Stimulated activated effector memory CD8-positive, alpha-beta T cell treated with anti-CD3 and anti-CD28 coated beads, Interleukin-12 subunit alpha, Interleukin-12 subunit beta, amount 100 ng/mL, for 72 hours (primary cell): ENCODE data around the gene HOXB3.
A peak's percentile ranks its signal among the peaks of the same experiment; 100 is the strongest.

Source experiments
- ATAC-seq: fragments of 150-1000 bp; cut with Tn5 transposase; 2 replicates; pipeline ENCODE4 v1.10.0; 2021
- DNase-seq, 2 donors: peaks; one replicate each; pipeline ENCODE4 v3.0.0; 2021 to 2022; ENCODE audit warnings: low spot score in 2 of 2
- H3K27ac Mint-ChIP-seq: one replicate; pipeline ENCODE4 v1.8.0; 2022; ENCODE audit warnings: mild to moderate bottlenecking, mixed read lengths
- H3K36me3 Mint-ChIP-seq: one replicate; pipeline ENCODE4 v1.8.0; 2022; ENCODE audit warnings: mild to moderate bottlenecking, mixed read lengths
- H3K4me1 Mint-ChIP-seq: one replicate; pipeline ENCODE4 v1.8.0; 2022; ENCODE audit warnings: mixed read lengths
- H3K4me3 Mint-ChIP-seq: one replicate; pipeline ENCODE4 v1.8.0; 2022; ENCODE audit warnings: mild to moderate bottlenecking, mixed read lengths
- H3K9me3 Mint-ChIP-seq: one replicate; pipeline ENCODE4 v1.8.0; 2022; ENCODE audit warnings: mixed read lengths

The HOXB3 gene

GRCh38 chr17:48618256-48618896 lies 28.3 kb upstream of the HOXB3 start:
- Mint-ChIP-seq H3K36me3 (peaks cover 10% of the 10 kb centered on the region), H3K9me3 (no peaks in the 10 kb centered on the region), H3K4me1 (peaks cover 46% of the 10 kb centered on the region), H3K27ac (no peak overlapping the region), H3K4me3 (peak overlapping the region; percentile 44)
- DNase-seq = peak; percentile 83 to 90
- ATAC-seq = peak; percentile 74

DNA sequence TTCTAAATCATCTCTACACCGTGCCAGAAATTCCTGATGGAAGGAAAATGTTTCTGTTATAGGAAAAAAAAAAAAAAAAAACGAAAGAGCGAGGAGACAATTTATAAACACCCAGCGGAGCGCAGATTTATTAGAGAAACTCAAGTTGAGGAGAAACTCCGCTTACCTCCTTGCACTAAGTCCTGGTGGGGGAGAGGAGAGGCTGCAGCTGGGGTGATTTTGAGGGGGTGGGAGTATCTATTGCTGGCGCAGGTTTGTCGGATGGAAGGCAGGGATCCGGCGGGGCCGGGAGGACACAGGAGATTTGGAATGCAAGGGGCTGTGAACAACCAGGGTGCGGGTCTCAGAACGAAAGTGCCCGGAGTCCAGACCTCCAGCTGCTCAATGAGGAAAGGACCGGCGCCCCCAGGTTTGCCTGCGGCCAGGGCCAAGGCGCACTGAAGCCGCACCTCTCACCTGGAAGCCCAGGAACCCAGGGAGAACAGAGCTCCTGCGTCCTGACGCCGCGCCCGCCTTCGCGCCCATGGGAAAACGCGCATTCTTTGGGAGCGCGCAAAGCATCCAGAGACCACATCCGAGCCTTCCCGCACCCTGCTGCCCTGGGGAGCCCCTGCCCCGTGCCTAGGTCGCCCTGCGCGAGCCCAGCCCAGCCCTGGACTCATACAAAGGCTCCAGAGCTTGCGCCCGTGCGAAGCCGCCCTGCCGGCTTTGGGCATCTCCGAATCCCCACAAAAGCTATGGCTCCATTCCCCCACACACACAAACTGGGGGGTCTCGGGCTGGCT lies 27.6 kb upstream of the HOXB3 start:
- peaks cover 10% of the 10 kb centered on the region for H3K36me3 Mint-ChIP-seq
- no peak overlapping the region for H3K27ac Mint-ChIP-seq
- peaks cover 53% of the 10 kb centered on the region for H3K4me1 Mint-ChIP-seq
- no peaks in the 10 kb centered on the region for H3K9me3 Mint-ChIP-seq
- peak overlapping the region; percentile 44 for H3K4me3 Mint-ChIP-seq
- DNase-seq (no peak), ATAC-seq (no peak)

DNA sequence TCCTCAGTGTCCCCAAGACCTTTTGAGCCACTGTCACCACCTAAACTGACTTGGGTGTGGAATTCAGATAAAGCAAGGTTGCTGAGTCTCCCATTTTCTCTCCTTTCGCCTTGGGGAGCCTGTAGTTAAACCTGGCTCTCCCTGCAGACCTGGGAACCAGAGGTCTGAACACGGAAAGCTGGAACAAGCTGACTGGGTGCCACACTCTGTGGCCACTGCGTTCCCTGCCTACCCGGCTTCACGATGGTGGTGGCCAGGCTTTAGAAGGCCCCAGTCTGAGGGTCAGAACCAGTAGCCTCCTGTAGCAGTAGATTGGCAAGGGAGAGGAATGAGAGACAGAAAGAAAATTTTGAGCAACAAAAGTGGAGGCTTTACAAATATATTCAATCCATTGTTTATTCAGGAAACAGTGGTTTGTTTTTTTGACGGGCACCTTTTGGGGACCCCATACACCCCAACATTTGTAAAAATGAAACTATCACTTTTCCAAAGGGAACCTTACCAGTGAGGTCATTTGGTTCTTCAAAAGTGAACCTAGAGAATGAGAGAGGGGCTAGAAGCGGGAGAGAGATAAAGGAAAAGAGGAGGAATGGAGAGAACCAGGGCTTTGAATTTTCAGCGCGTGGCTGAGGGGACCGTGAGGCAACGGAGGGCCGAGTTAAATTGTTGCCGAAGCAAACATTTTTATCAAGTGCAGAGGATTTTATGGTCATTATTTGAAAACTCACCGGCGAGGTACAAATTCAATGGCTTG lies 26.9 kb upstream of the HOXB3 start:
- Mint-ChIP-seq H3K4me3 (peak overlapping the region; percentile 9), H3K36me3 (peaks cover 10% of the 10 kb centered on the region), H3K4me1 (peaks cover 59% of the 10 kb centered on the region), H3K9me3 (no peaks in the 10 kb centered on the region), H3K27ac (no peak overlapping the region)
- no peak for ATAC-seq
- no peak for DNase-seq

- Mint-ChIP-seq H3K4me1 (peaks cover 67% of the 10 kb centered on the region), H3K9me3 (no peaks in the 10 kb centered on the region), H3K4me3 (no peak overlapping the region), H3K27ac (no peak overlapping the region), H3K36me3 (peaks cover 10% of the 10 kb centered on the region)
- DNase-seq (no peak), ATAC-seq (no peak)
These were observed 26.1 kb upstream of the HOXB3 start for GRCh38 chr17:48615963-48616716.

GRCh38 chr17:48615047-48615962 lies 25.3 kb upstream of the HOXB3 start, which contains the start of gene HOXB8:
Gene HOXB8, minus strand, starts transcription at chr17:48615292. Its CDS starts 588 bp downstream, at chr17:48614704.
- ATAC-seq = no peak
- no peak for DNase-seq
- H3K9me3 Mint-ChIP-seq = no peaks in the 10 kb centered on the region
- H3K27ac Mint-ChIP-seq = no peak within 1 kb of the TSS
- peaks cover 16% of the 10 kb centered on the region for H3K36me3 Mint-ChIP-seq
- H3K4me3 Mint-ChIP-seq = peak within 1 kb of the TSS; percentile 94
- H3K4me1 Mint-ChIP-seq = peaks cover 72% of the 10 kb centered on the region

GRCh38 chr17:48613862-48614694 lies 24.0 kb upstream of the HOXB3 start:
- Mint-ChIP-seq H3K27ac (no peak overlapping the region), H3K4me3 (peak overlapping the region; percentile 94), H3K4me1 (peaks cover 67% of the 10 kb centered on the region), H3K36me3 (peaks cover 17% of the 10 kb centered on the region), H3K9me3 (no peaks in the 10 kb centered on the region)
- DNase-seq = no peak
- ATAC-seq = peak; percentile 39

GRCh38 chr17:48612854-48613691 lies 23.0 kb upstream of the HOXB3 start:
- DNase-seq = no peak
- Mint-ChIP-seq H3K4me3 (peak overlapping the region; percentile 94), H3K27ac (no peak overlapping the region)

DNA sequence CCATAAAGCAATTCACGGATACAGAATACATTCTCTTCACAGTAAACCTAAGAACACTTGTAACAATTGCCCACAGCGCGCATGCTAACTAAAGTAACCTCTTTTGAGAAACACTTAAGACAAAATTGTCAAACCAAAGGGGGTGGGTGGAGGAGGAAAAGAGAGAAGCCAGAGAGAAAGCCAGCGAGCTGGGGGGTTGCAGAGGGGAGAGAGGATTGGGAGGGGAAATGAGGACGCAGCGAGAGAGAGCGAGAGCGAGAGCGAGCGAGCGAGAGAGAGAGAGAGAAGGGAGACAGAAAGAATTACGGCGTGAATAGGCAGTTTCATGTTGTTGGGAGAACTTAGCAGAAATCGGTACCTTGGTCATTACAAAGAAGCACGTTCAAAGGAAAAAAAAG lies 22.4 kb upstream of the HOXB3 start:
- Mint-ChIP-seq H3K36me3 (peaks cover 18% of the 10 kb centered on the region), H3K4me3 (peak overlapping the region; percentile 94), H3K4me1 (peaks cover 60% of the 10 kb centered on the region), H3K27ac (no peak overlapping the region), H3K9me3 (no peaks in the 10 kb centered on the region)
- DNase-seq (no peak), ATAC-seq (peak; percentile 9)

More at GRCh38 chr17:48612854-48613691, 23.0 kb upstream of the HOXB3 start:
- peak; percentile 76 for ATAC-seq
- Mint-ChIP-seq H3K9me3 (no peaks in the 10 kb centered on the region), H3K36me3 (peaks cover 18% of the 10 kb centered on the region), H3K4me1 (peaks cover 59% of the 10 kb centered on the region)

DNA sequence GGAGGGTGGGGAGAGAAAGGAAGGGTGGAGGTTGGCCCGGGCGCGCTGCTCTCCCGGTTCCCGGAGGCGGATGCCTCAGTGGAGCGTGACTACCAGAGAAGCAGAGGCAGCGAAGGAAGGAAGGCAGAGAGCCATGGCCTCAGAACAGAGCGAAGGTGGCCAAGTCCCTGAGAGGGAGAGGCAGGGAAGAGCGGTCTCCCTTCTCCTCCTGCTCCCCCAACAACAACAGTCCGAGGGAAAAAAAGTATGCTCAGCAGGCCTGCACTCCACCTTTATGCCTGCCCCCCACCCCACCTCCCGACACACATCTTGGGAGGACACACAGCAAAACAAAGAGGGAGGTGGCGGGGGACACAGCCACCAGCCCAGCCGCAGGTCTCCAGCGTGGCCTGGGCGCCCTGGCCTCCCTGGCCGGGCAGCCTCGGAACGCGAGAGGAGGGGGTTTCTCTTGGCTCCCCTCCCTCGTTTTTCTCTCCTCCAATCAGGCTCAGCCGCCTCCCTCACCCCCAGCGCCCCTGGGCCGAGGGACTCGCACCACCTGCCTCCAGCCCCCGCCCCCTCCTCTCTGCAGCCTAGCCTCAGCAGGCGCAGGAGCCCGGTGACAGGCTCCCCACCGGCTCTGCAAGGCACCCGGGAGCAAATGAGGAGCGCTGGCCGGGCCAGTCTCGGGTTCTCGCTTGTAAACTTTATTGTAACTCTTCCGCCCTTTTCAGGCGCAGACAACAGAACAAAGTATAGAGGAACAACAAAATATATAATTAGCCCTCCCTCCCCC lies 21.8 kb upstream of the HOXB3 start:
- no peak overlapping the region for H3K27ac Mint-ChIP-seq
- H3K4me3 Mint-ChIP-seq = peak overlapping the region; percentile 94
- H3K4me1 Mint-ChIP-seq = peaks cover 54% of the 10 kb centered on the region
- no peak for DNase-seq
- ATAC-seq = no peak
- no peaks in the 10 kb centered on the region for H3K9me3 Mint-ChIP-seq
- H3K36me3 Mint-ChIP-seq = peaks cover 18% of the 10 kb centered on the region

- ATAC-seq = peak; percentile 4
- Mint-ChIP-seq H3K36me3 (peaks cover 18% of the 10 kb centered on the region), H3K9me3 (no peaks in the 10 kb centered on the region)
These were observed 21.2 kb upstream of the HOXB3 start for GRCh38 chr17:48611213-48611612.

DNA sequence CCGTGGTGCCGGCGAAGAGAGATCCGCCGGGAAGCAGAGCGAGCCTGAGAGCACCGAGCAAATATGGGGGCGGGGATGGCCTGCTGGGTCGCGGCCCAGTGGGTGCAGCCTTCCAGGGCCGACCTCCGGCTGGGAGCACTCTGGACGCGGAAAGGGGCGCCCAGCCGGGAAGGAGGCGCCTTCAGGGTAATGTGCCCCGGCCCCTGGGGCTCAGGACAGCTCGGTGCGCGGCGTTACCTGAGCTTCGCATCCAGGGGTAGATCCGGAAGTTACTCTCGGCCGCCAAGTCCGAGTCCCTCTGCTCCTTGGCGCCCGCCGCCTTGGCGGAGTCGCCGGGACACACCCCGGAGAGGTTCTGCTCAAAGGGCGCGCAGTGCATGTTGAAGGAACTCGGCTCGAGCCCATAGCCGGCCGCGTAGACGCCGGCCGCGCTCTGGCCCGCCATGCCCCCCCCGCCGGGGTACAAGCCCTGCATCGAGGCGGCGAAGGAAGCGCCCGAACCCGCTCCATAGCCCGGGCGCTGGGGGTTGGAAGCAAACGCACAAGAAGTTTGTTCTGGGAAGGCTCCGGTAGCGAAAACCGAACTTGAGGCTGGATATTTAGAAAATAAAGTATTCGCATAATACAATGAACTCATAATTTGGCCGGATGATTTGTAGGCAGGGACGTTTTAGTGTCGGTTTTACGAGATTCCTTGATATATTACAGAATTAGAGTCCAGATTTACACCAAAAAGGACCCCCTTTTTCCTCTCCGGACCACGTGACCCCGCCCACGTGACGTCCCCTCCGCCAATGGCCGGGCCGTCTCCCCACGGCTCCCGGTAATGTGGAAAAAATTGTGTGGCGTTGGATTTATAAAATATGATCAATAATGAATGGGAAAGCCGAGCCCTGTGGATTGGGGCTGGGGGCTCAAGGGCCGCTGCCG lies 20.5 kb upstream of the HOXB3 start, which contains the start of gene HOXB7:
Gene HOXB7, minus strand, starts transcription at position 736 of the 930 bp plus-strand sequence. Its CDS starts 99 bp downstream, at position 637.
- peak within 1 kb of the TSS; percentile 94 for H3K4me3 Mint-ChIP-seq
- peaks cover 18% of the 10 kb centered on the region for H3K36me3 Mint-ChIP-seq
- peak within 1 kb of the TSS; percentile 82 for H3K27ac Mint-ChIP-seq
- H3K4me1 Mint-ChIP-seq = peaks cover 52% of the 10 kb centered on the region
- peak; percentile 53 for ATAC-seq
- H3K9me3 Mint-ChIP-seq = no peaks in the 10 kb centered on the region
- DNase-seq = peak; percentile 58 to 87

More at GRCh38 chr17:48611213-48611612, 21.2 kb upstream of the HOXB3 start:
- DNase-seq = no peak
- Mint-ChIP-seq H3K27ac (peak overlapping the region; percentile 82), H3K4me1 (peaks cover 52% of the 10 kb centered on the region), H3K4me3 (peak overlapping the region; percentile 94)
